ELF-1 (cell line): ENCODE results near the gene TAS1R1.

Experiments
- DNase-seq: peaks from one replicate; pipeline ENCODE4 v3.0.0-alpha.2; 2016; ENCODE audit warnings: low read depth, low spot score

Gene TAS1R1

GRCh38 chr1:6628971-6629479, 73.9 kb downstream of the TAS1R1 start:
- DNase-seq: no peak
